Prostate gland (tissue), 2 donors: ENCODE measurements around the gene PLEKHJ1. TPM values are rescaled to one million over a fixed set of nuclear protein-coding genes. Genes with fewer than 3 reads are reported as not detected.

Source experiments
- DNase-seq: peaks from one replicate; pipeline ENCODE4 v3.0.0-alpha.2; 2019; ENCODE audit warnings: low spot score
- H3K27ac ChIP-seq, 2 donors: fragments of 200-600 bp; sonication (generic); 2 replicates each; pipeline ENCODE4 v1.5.1; 2017 to 2019
- H3K27me3 ChIP-seq: fragments of 200-600 bp; sonication (generic); replicated peaks from 2 replicates; pipeline ENCODE4 v1.5.1; 2019; ENCODE audit not compliant: insufficient read depth
- H3K36me3 ChIP-seq, 2 donors: fragments of 200-600 bp; sonication (generic); 1 replicate in 1 of 2; 2 replicates in 1 of 2; pipeline versions ENCODE4 v1.5.1 to v1.8.1; 2017 to 2019
- H3K4me1 ChIP-seq: fragments of 200-600 bp; sonication (generic); replicated peaks from 2 replicates; pipeline ENCODE4 v1.5.1; 2019
- H3K4me3 ChIP-seq, 2 donors: fragments of 200-600 bp; sonication (generic); 2 replicates each; pipeline ENCODE4 v1.5.1; 2017 to 2019
- H3K9me3 ChIP-seq: fragments of 200-600 bp; sonication (generic); 2 replicates; pipeline ENCODE4 v1.5.1; 2017
- CTCF ChIP-seq, 4 experiments: fragments of 200-600 bp in 2 of 4; fragments of 450-650 bp in 2 of 4; sonication (generic) in 2 of 4; IDR thresholded peaks; 1 replicate in 3 of 4; 2 replicates in 1 of 4; pipeline ENCODE4 v1.5.1; 2016 to 2019; ENCODE audit warnings: antibody characterized with exemption in 4 of 4, mild to moderate bottlenecking in 2 of 4, moderate library complexity in 2 of 4
- POLR2A ChIP-seq: fragments of 450-650 bp; IDR thresholded peaks from one replicate; pipeline ENCODE4 v1.6.1; 2016; ENCODE audit warnings: antibody characterized with exemption, mild to moderate bottlenecking
- POLR2AphosphoS5 ChIP-seq: sonication (generic); formaldehyde crosslinking; IDR thresholded peaks from one replicate; pipeline ENCODE4 v1.6.1; 2017; ENCODE audit warnings: antibody characterized with exemption
- WGBS: methylation state at CpG from one replicate; pipeline ENCODE4 v1.1.5; 2018; 5-methylcytosine and 5-hydroxymethylcytosine counted together
- intact Hi-C: fragments of 100-400 bp; cut with DNase I; formaldehyde crosslinking; loops from one replicate; pipeline ENCODE4 v1.14.2; 2022
- total RNA-seq, 2 donors: library from RNA; depleted of rRNA; stranded (reverse); fragments of >200 nt; gene quantifications; one replicate each; pipeline ENCODE4 v1.1.0, GENCODE V29; 2016

PLEKHJ1 gene
- total RNA-seq, 2 donors from 2014 or later: 59.4 to 91.7 TPM

- Histone ChIP-seq H3K9me3 (no peaks in the 10 kb centered on the region), H3K27me3 (no peaks in the 10 kb centered on the region), H3K36me3 (peaks cover 6 to 17% of the 10 kb centered on the region in 2 donors), H3K4me1 (no peaks in the 10 kb centered on the region), H3K27ac (no peak overlapping the region), H3K4me3 (no peak overlapping the region)
- no peak for DNase-seq
- 93% methylated on average over 14 of the region's 14 CpGs for WGBS
- TF ChIP-seq POLR2AphosphoS5: no peak
- no peak for TF ChIP-seq POLR2A
- TF ChIP-seq CTCF (IDR thresholded peaks at IDR 0.05): no peak
- intact Hi-C loops: loop anchor here (5.0 kb wide), 2 partner anchors 37 to 67 kb away; no protein-coding TSS in a partner anchor
Observed at GRCh38 chr19:2223959-2224358, 12.2 kb downstream of the PLEKHJ1 start.

- Histone ChIP-seq H3K27ac (no peak overlapping the region), H3K4me3 (no peak overlapping the region), H3K4me1 (no peaks in the 10 kb centered on the region), H3K36me3 (peaks cover 6 to 17% of the 10 kb centered on the region in 2 donors), H3K27me3 (no peaks in the 10 kb centered on the region), H3K9me3 (no peaks in the 10 kb centered on the region)
- no peak for DNase-seq
- no peak for TF ChIP-seq POLR2AphosphoS5
- TF ChIP-seq CTCF (IDR thresholded peaks at IDR 0.05): no peak
- no peak for TF ChIP-seq POLR2A
- intact Hi-C loops: loop anchor here (5.0 kb wide), 2 partner anchors 36 to 66 kb away; no protein-coding TSS in a partner anchor
- WGBS: 88% methylated on average over 16 of the region's 18 CpGs
Observed at GRCh38 chr19:2223391-2223790, 12.7 kb downstream of the PLEKHJ1 start.

GRCh38 chr19:2221918-2222317 lies 14.2 kb downstream of the PLEKHJ1 start:
- H3K4me3 ChIP-seq: no peak overlapping the region
- H3K36me3 ChIP-seq: peaks cover 10 to 20% of the 10 kb centered on the region in 2 donors
- no peak for TF ChIP-seq POLR2AphosphoS5
- TF ChIP-seq CTCF (IDR thresholded peaks at IDR 0.05): peak in 1 of 4 experiments; percentile 22
- H3K4me1 ChIP-seq: no peaks in the 10 kb centered on the region
- intact Hi-C loops: loop anchor here (5.0 kb wide), 2 partner anchors 35 to 65 kb away; no protein-coding TSS in a partner anchor
- H3K27ac ChIP-seq: no peak overlapping the region
- no peak for DNase-seq
- no peaks in the 10 kb centered on the region for H3K27me3 ChIP-seq
- 77% methylated on average over 20 of the region's 20 CpGs for WGBS
- H3K9me3 ChIP-seq: no peaks in the 10 kb centered on the region

GRCh38 chr19:2221250-2221831 lies 14.8 kb downstream of the PLEKHJ1 start:
- TF ChIP-seq POLR2A (no peak), POLR2AphosphoS5 (no peak), CTCF (IDR thresholded peaks at IDR 0.05) (no peak)
- intact Hi-C loops: loop anchor here (5.0 kb wide), 2 partner anchors 34 to 64 kb away; no protein-coding TSS in a partner anchor

GRCh38 chr19:2219726-2220125 lies 16.4 kb downstream of the PLEKHJ1 start:
- no peak overlapping the region for H3K27ac ChIP-seq
- H3K4me3 ChIP-seq: no peak overlapping the region
- intact Hi-C loops: loop anchor here (5.0 kb wide), 2 partner anchors 32 to 62 kb away; no protein-coding TSS in a partner anchor
- no peak for DNase-seq
- no peaks in the 10 kb centered on the region for H3K4me1 ChIP-seq
- no peak for TF ChIP-seq POLR2A
- TF ChIP-seq POLR2AphosphoS5: no peak
- no peak for TF ChIP-seq CTCF (IDR thresholded peaks at IDR 0.05)
- H3K36me3 ChIP-seq: peaks cover 13 to 14% of the 10 kb centered on the region in 2 donors
- 95% methylated on average over 21 of the region's 21 CpGs for WGBS
- no peaks in the 10 kb centered on the region for H3K9me3 ChIP-seq
- H3K27me3 ChIP-seq: no peaks in the 10 kb centered on the region

More at GRCh38 chr19:2221250-2221831, 14.8 kb downstream of the PLEKHJ1 start:
- Histone ChIP-seq H3K4me3 (no peak overlapping the region), H3K27me3 (no peaks in the 10 kb centered on the region), H3K27ac (no peak overlapping the region), H3K9me3 (no peaks in the 10 kb centered on the region), H3K4me1 (no peaks in the 10 kb centered on the region), H3K36me3 (peaks cover 13 to 20% of the 10 kb centered on the region in 2 donors)
- no peak for DNase-seq
- 87% methylated on average over 17 of the region's 20 CpGs for WGBS
